Subcutaneous adipose tissue (tissue), 4 donors: ENCODE data around the gene CDH15. TPM values are rescaled to one million over a fixed set of nuclear protein-coding genes. Genes with fewer than 3 reads are reported as not detected.

Experiments
- total RNA-seq, 4 donors: library from RNA; depleted of rRNA; stranded (reverse); fragments of >200 nt; gene quantifications; one replicate each; pipeline ENCODE4 v1.1.0, GENCODE V29; 2016
- TF ChIP-seq, protein P1 (sequence below): fragments of 450-650 bp; IDR thresholded peaks from one replicate; pipeline ENCODE4 v1.5.1; 2016; ENCODE audit warnings: low read depth, mild to moderate bottlenecking, control low read depth, antibody characterized with exemption, moderate library complexity

CDH15 gene
- total RNA-seq, 4 donors from 2014 or later = not detected

DNA sequence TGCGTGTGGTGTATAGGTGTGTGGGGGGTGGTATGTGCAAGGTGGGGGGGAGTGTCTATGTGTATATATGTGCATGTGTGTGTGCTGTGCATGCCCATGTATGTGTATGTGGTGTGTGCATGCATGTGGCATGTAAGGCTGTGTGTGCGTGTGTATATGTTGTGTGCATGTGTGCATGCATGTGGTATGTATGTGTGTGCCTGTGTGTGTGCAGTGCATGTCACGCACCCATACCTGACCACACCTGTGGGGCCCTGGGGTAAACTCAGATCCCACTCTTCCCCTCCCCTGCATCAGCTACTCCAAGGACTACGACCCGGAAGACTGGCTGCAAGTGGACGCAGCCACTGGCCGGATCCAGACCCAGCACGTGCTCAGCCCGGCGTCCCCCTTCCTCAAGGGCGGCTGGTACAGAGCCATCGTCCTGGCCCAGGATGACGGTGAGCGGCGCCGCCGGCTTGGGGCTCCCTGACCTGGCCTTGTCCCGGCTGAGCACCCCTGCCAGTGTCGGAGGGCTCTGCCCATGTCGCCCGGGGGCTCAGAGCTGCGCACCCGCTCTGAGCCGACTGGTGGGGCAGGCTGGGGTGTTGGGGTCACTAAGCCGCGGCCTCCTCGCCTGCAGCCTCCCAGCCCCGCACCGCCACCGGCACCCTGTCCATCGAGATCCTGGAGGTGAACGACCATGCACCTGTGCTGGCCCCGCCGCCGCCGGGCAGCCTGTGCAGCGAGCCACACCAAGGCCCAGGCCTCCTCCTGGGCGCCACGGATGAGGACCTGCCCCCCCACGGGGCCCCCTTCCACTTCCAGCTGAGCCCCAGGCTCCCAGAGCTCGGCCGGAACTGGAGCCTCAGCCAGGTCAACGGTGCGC lies 19.7 kb downstream of the CDH15 start:
- TF ChIP-seq, protein P1, sequence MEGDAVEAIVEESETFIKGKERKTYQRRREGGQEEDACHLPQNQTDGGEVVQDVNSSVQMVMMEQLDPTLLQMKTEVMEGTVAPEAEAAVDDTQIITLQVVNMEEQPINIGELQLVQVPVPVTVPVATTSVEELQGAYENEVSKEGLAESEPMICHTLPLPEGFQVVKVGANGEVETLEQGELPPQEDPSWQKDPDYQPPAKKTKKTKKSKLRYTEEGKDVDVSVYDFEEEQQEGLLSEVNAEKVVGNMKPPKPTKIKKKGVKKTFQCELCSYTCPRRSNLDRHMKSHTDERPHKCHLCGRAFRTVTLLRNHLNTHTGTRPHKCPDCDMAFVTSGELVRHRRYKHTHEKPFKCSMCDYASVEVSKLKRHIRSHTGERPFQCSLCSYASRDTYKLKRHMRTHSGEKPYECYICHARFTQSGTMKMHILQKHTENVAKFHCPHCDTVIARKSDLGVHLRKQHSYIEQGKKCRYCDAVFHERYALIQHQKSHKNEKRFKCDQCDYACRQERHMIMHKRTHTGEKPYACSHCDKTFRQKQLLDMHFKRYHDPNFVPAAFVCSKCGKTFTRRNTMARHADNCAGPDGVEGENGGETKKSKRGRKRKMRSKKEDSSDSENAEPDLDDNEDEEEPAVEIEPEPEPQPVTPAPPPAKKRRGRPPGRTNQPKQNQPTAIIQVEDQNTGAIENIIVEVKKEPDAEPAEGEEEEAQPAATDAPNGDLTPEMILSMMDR = no peak

DNA sequence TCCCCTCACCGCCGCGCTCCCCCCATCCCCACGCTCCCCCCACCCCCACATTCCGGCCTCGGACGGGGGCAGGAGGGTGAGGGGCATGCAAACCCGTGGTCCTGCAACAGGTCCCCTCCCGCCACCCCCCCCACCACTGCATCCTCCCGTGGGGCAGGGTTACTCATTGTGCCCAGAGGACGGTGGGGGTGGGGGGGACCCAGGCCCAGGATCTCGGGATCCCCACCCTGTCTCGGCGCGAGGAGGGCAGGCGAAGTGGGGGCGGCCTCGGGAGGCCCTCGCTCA lies 20.3 kb downstream of the CDH15 start:
- TF ChIP-seq, protein P1 = no peak

DNA sequence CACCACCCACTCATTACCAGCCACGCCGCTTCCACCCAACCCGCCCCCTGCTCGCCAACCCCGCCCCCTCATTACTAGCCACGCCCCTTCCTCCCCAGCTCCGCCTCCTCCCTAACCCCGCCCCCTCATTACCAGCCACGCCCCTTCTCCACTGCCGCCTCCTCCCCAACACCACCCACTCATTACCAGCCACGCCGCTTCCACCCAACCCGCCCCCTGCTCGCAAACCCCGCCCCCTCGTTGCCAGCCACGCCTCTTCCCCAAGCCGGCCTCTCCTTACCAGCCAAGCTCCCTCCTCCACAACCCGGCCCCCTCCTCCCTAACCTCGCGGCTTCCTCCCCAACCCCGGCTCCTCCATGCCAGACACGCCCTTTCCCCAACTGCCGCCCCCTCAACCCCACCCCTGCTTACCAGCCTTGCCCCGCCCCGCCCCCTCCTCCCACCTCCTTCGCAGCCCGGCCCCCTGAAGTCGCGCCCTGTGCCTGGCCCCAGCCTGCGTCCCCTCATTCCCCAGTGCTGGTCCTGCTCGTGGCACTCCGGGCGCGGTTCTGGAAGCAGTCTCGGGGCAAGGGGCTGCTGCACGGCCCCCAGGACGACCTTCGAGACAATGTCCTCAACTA lies 21.5 kb downstream of the CDH15 start:
- TF ChIP-seq, protein P1 = no peak

DNA sequence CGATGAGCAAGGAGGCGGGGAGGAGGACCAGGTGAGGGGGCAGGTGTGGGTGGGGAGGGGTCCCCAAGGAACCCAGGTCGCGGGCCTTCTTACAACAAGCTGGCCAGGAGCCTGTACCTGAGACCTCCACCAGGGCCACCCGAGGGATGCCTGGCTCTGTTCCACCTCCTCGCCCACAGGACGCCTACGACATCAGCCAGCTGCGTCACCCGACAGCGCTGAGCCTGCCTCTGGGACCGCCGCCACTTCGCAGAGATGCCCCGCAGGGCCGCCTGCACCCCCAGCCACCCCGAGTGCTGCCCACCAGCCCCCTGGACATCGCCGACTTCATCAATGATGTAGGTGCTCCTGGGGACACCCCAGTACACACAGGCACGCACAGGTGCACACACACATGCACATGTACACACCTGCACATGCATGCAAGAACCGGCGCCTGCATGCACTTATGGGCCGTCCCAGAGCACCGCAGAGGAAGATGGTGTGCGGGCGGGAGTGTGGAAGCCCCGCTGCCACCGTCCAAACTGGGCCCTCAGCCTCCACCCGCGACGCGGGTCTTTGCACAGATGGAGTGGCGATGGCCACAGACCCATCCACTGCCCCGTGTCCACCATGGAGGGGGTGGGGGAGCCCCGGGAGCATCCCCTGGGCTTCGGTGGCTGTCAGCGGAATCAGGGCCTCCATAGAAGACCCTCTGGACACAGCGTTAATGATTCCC lies 22.2 kb downstream of the CDH15 start:
- TF ChIP-seq, protein P1 = no peak

DNA sequence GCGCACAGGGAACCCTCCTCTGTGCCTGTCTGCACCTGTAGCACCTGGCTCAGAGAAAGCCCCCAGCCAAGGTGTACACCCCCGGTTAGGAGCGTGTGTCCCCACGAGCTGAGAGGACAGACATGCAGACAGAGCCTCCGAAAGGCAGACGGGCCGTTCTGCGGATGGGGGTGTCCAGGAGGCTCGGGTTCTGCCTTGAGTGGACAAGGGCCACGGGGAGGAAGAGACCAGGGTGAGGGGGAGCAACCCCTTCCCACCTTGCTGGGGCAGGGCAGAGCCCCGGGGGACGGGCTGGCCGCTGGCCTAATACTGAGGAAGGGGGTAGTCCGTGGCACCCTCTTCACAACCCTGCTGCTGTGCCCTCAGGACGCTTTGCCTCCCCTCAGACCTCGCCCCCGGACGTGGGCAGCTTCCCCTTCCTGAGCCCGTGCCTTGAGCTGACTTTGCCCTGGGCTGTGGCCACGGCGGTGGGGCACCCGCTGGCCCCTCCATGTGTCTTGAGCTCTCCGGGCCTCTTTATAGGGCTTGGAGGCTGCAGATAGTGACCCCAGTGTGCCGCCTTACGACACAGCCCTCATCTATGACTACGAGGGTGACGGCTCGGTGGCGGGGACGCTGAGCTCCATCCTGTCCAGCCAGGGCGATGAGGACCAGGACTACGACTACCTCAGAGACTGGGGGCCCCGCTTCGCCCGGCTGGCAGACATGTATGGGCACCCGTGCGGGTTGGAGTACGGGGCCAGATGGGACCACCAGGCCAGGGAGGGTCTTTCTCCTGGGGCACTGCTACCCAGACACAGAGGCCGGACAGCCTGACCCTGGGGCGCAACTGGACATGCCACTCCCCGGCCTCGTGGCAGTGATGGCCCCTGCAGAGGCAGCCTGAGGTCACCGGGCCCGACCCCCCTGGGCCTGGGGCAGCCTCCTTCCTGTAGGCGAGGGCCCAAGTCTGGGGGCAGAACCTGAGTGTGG lies 23.1 kb downstream of the CDH15 start:
- TF ChIP-seq, protein P1 = no peak

DNA sequence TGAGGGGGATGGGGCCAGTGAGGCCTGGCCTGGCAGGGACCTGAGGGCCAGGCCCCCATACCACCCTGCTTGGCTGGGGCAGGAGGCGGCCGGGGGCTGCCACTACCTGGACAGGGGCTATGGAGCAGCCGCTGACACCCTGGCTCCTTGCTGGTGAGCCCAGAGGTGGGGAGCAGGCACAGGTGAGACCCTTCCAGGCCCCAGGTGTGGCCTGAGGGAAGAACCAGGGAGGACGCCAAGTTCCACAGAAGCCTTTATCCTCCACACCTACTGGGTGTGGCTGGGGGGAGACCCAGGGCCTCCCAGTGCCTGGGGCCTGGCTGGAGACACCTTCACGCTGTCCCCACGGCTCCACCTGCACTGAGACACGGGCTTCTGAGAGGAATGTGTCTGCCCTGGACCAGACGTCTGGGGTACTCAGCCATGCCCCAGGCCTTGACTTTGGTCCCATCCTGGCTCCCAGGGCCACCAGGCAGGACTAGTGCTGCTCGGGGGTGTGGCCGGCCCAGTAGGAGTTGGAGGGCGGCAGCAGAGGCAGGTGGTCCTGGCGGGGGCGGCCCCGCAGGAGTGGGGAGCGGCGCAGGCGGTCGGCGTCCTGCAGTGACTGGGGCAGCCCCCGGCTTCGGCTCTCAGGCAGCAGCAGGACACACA lies 24.1 kb downstream of the CDH15 start:
- TF ChIP-seq, protein P1 = no peak
